GM12878 (cell line): ENCODE results near the gene ANO9. TPM values are rescaled to one million over a fixed set of nuclear protein-coding genes. Genes with fewer than 3 reads are reported as not detected.

Experiments
- ASH2L ChIP-seq: fragments of 300-600, 200-600 bp; sonication (generic); IDR thresholded peaks from 2 replicates; pipeline ENCODE4 v1.6.1; 2017; ENCODE audit warnings: low read depth, mild to moderate bottlenecking, borderline replicate concordance
- CBX3 ChIP-seq: fragments of 200-600 bp; sonication (generic); IDR thresholded peaks from 2 replicates; pipeline ENCODE4 v1.6.1; 2016; ENCODE audit warnings: low read depth, borderline replicate concordance
- EED ChIP-seq: sonication (generic); IDR thresholded peaks from 2 replicates; pipeline ENCODE4 v1.6.1; 2016; ENCODE audit warnings: antibody characterized with exemption, low read depth
- JUNB ChIP-seq: IDR thresholded peaks from 2 replicates; pipeline ENCODE4 v1.6.1; 2016; ENCODE audit warnings: antibody characterized with exemption, mild to moderate bottlenecking
- MEF2B ChIP-seq: fragments of 450-650 bp; IDR thresholded peaks from 2 replicates; pipeline ENCODE4 v1.6.1; 2018; ENCODE audit warnings: mild to moderate bottlenecking, moderate library complexity; ENCODE audit not compliant: partially characterized antibody, poor library complexity, severe bottlenecking
- MYC ChIP-seq: IDR thresholded peaks from 2 replicates; pipeline ENCODE4 v1.6.1; 2011; ENCODE audit warnings: mild to moderate bottlenecking, low read length, moderate library complexity, inconsistent platforms; ENCODE audit not compliant: insufficient read depth, insufficient replicate concordance, insufficient read length, severe bottlenecking
- NFXL1 ChIP-seq: fragments of 450-650 bp; IDR thresholded peaks from 2 replicates; pipeline ENCODE4 v1.6.1; 2017; ENCODE audit warnings: antibody characterized with exemption, mild to moderate bottlenecking, borderline replicate concordance
- RAD21 ChIP-seq: IDR thresholded peaks from 2 replicates; pipeline ENCODE4 v1.6.1; 2011; ENCODE audit warnings: mild to moderate bottlenecking, low read depth, low read length, moderate library complexity; ENCODE audit not compliant: insufficient read depth
- SMARCA5 ChIP-seq: fragments of 450-650 bp; IDR thresholded peaks from 2 replicates; pipeline ENCODE4 v1.6.1; 2017; ENCODE audit warnings: mild to moderate bottlenecking
- YY1 ChIP-seq: IDR thresholded peaks from 2 replicates; pipeline ENCODE4 v1.6.1; 2011; ENCODE audit warnings: low read depth, mild to moderate bottlenecking, low read length
- ZBTB40 ChIP-seq: fragments of 450-650 bp; IDR thresholded peaks from 2 replicates; pipeline ENCODE4 v1.6.1; 2016; ENCODE audit warnings: mild to moderate bottlenecking, moderate library complexity, borderline replicate concordance
- ZZZ3 ChIP-seq: IDR thresholded peaks from 2 replicates; pipeline ENCODE4 v1.6.1; 2011; ENCODE audit warnings: low read depth; ENCODE audit not compliant: control insufficient read depth, insufficient read length
- polyA plus RNA-seq, 11 experiments: library from polyadenylated mRNA; depleted of rRNA in 4 of 11; unstranded in 6 of 11; stranded (reverse) in 5 of 11; fragments of >200 nt; fragmentation: Nextera tagmentation in 4 of 11; fragmentation: Illumina TruSeq in 1 of 11; extraction: Ambion mirVana in 4 of 11; extraction: Trizol in 1 of 11; gene quantifications; 1 replicate in 1 of 11; 2 replicates in 10 of 11; pipeline versions ENCODE4 v1.2.1 to v1.2.3, GENCODE V29; 2011 to 2016; ENCODE audit warnings: inconsistent platforms in 2 of 11, missing spikeins in 2 of 11, low read depth in 1 of 11
- total RNA-seq, 4 experiments: library from RNA; depleted of rRNA in 3 of 4; stranded (reverse); fragments of >200 nt in 3 of 4; fragmentation: Illumina TruSeq in 1 of 4; extraction: Trizol in 1 of 4; gene quantifications; 2 replicates each; pipeline versions ENCODE4 v1.2.1 to v1.2.3, GENCODE V29; 2013 to 2021
- TF ChIP-seq, protein P1 (sequence below): IDR thresholded peaks from 2 replicates; pipeline ENCODE4 v1.6.1; 2012; ENCODE audit warnings: mild to moderate bottlenecking, low read depth, low read length
- TF ChIP-seq, protein P2 (sequence below): IDR thresholded peaks from 2 replicates; pipeline ENCODE4 v1.6.1; 2012; ENCODE audit warnings: low read depth, low read length, improper control_type of control experiment
- TF ChIP-seq, protein P3 (sequence below): IDR thresholded peaks from 2 replicates; pipeline ENCODE4 v1.6.1; 2012; ENCODE audit warnings: improper control_type of control experiment, low read depth, low read length; ENCODE audit not compliant: insufficient replicate concordance

ANO9 gene
- total and polyA plus RNA-seq, 10 of the 15 experiments (the other 5 are each of a cell fraction or from before 2014, with no cell fraction given): 0.21 to 42.3 (median 12.0) TPM

- TF ChIP-seq ZBTB40 (no peak), RAD21 (no peak), EED (no peak), CBX3 (no peak), SMARCA5 (no peak), NFXL1 (no peak), ZZZ3 (no peak), JUNB (no peak), MYC (no peak), MEF2B (no peak), ASH2L (no peak), YY1 (no peak)
- TF ChIP-seq, protein P1, sequence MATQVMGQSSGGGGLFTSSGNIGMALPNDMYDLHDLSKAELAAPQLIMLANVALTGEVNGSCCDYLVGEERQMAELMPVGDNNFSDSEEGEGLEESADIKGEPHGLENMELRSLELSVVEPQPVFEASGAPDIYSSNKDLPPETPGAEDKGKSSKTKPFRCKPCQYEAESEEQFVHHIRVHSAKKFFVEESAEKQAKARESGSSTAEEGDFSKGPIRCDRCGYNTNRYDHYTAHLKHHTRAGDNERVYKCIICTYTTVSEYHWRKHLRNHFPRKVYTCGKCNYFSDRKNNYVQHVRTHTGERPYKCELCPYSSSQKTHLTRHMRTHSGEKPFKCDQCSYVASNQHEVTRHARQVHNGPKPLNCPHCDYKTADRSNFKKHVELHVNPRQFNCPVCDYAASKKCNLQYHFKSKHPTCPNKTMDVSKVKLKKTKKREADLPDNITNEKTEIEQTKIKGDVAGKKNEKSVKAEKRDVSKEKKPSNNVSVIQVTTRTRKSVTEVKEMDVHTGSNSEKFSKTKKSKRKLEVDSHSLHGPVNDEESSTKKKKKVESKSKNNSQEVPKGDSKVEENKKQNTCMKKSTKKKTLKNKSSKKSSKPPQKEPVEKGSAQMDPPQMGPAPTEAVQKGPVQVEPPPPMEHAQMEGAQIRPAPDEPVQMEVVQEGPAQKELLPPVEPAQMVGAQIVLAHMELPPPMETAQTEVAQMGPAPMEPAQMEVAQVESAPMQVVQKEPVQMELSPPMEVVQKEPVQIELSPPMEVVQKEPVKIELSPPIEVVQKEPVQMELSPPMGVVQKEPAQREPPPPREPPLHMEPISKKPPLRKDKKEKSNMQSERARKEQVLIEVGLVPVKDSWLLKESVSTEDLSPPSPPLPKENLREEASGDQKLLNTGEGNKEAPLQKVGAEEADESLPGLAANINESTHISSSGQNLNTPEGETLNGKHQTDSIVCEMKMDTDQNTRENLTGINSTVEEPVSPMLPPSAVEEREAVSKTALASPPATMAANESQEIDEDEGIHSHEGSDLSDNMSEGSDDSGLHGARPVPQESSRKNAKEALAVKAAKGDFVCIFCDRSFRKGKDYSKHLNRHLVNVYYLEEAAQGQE: no peak
- TF ChIP-seq, protein P2, sequence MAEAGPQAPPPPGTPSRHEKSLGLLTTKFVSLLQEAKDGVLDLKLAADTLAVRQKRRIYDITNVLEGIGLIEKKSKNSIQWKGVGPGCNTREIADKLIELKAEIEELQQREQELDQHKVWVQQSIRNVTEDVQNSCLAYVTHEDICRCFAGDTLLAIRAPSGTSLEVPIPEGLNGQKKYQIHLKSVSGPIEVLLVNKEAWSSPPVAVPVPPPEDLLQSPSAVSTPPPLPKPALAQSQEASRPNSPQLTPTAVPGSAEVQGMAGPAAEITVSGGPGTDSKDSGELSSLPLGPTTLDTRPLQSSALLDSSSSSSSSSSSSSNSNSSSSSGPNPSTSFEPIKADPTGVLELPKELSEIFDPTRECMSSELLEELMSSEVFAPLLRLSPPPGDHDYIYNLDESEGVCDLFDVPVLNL: no peak
- TF ChIP-seq, protein P3, sequence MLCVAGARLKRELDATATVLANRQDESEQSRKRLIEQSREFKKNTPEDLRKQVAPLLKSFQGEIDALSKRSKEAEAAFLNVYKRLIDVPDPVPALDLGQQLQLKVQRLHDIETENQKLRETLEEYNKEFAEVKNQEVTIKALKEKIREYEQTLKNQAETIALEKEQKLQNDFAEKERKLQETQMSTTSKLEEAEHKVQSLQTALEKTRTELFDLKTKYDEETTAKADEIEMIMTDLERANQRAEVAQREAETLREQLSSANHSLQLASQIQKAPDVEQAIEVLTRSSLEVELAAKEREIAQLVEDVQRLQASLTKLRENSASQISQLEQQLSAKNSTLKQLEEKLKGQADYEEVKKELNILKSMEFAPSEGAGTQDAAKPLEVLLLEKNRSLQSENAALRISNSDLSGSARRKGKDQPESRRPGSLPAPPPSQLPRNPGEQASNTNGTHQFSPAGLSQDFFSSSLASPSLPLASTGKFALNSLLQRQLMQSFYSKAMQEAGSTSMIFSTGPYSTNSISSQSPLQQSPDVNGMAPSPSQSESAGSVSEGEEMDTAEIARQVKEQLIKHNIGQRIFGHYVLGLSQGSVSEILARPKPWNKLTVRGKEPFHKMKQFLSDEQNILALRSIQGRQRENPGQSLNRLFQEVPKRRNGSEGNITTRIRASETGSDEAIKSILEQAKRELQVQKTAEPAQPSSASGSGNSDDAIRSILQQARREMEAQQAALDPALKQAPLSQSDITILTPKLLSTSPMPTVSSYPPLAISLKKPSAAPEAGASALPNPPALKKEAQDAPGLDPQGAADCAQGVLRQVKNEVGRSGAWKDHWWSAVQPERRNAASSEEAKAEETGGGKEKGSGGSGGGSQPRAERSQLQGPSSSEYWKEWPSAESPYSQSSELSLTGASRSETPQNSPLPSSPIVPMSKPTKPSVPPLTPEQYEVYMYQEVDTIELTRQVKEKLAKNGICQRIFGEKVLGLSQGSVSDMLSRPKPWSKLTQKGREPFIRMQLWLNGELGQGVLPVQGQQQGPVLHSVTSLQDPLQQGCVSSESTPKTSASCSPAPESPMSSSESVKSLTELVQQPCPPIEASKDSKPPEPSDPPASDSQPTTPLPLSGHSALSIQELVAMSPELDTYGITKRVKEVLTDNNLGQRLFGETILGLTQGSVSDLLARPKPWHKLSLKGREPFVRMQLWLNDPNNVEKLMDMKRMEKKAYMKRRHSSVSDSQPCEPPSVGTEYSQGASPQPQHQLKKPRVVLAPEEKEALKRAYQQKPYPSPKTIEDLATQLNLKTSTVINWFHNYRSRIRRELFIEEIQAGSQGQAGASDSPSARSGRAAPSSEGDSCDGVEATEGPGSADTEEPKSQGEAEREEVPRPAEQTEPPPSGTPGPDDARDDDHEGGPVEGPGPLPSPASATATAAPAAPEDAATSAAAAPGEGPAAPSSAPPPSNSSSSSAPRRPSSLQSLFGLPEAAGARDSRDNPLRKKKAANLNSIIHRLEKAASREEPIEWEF: no peak
These were observed 60.8 kb downstream of the ANO9 start (continued) for GRCh38 chr11:380996-381395.
